Activated naive CD8-positive, alpha-beta T cell treated with anti-CD3 and anti-CD28 coated beads, Interleukin-2, amount 10 ng/mL, durations not matched to agents 7 days and 5 days (primary cell): ENCODE measurements around the gene MON2. TPM values are rescaled to one million over a fixed set of nuclear protein-coding genes. Genes with fewer than 3 reads are reported as not detected.
"Not testable (repeated sequence)": the region's sequence is repeated elsewhere in the genome, so short reads cannot be mapped to it uniquely, and the experiment has no call there.

Experiments used
- ATAC-seq: fragments of 150-1000 bp; cut with Tn5 transposase; one replicate; pipeline ENCODE4 v1.10.0; 2021; ENCODE audit warnings: low read depth, moderate library complexity
- POLR2A ChIA-PET: fragments of 350-600 bp; sonication (Branson Sonifier 250); formaldehyde crosslinking; loops from one replicate; lab custom pipeline; 2021; ENCODE audit warnings: antibody characterized with exemption; lab: Charles Lee
- DNase-seq: peaks from one replicate; pipeline ENCODE4 v3.0.0; 2021
- H3K27ac Mint-ChIP-seq: one replicate; pipeline ENCODE4 v1.8.0; 2022; ENCODE audit warnings: mild to moderate bottlenecking, mixed read lengths
- H3K27me3 Mint-ChIP-seq: one replicate; pipeline ENCODE4 v1.8.0; 2022; ENCODE audit warnings: mild to moderate bottlenecking, moderate library complexity, mixed read lengths
- H3K36me3 Mint-ChIP-seq: one replicate; pipeline ENCODE4 v1.8.0; 2021; ENCODE audit warnings: mild to moderate bottlenecking, mixed read lengths
- H3K4me1 Mint-ChIP-seq: one replicate; pipeline ENCODE4 v1.8.0; 2021; ENCODE audit warnings: mixed read lengths
- H3K4me3 Mint-ChIP-seq: one replicate; pipeline ENCODE4 v1.8.0; 2022; ENCODE audit warnings: mild to moderate bottlenecking, moderate library complexity, mixed read lengths
- H3K9me3 Mint-ChIP-seq: one replicate; pipeline ENCODE4 v1.8.0; 2021; ENCODE audit warnings: mixed read lengths
- total RNA-seq, 2 experiments: library from RNA; stranded (reverse); gene quantifications; one replicate each; pipeline ENCODE4 v1.2.3, GENCODE V29; 2021

MON2 gene
- total RNA-seq, 2 experiments from 2014 or later: 50.3 to 57.8 TPM

DNA sequence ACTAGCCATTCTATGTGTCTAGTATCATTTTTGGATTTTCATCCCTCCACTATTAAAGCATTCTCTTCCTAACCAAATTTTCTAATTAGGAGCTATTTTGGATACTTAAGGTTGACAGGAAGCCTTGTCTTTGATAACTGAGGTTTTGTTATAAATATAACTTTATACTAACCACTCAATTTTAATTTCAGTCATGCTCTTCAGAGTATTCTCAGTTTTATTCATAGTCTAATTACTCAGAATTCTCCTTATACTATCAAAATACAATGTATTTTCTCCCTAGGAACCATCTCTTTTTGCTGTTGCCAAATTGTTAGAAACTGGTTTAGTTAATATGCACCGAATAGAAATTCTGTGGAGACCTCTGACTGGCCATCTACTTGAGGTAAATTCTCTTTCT is 76.2 kb downstream of the MON2 start:
- peaks cover 5% of the 10 kb centered on the region for H3K4me1 Mint-ChIP-seq
- no peak for DNase-seq
- no peak overlapping the region for H3K27ac Mint-ChIP-seq
- peaks cover 30% of the 10 kb centered on the region for H3K36me3 Mint-ChIP-seq
- ATAC-seq: no peak
- no peak overlapping the region for H3K4me3 Mint-ChIP-seq
- POLR2A ChIA-PET: no interaction called here
- H3K27me3 Mint-ChIP-seq: no peaks in the 10 kb centered on the region
- H3K9me3 Mint-ChIP-seq: no peaks in the 10 kb centered on the region

DNA sequence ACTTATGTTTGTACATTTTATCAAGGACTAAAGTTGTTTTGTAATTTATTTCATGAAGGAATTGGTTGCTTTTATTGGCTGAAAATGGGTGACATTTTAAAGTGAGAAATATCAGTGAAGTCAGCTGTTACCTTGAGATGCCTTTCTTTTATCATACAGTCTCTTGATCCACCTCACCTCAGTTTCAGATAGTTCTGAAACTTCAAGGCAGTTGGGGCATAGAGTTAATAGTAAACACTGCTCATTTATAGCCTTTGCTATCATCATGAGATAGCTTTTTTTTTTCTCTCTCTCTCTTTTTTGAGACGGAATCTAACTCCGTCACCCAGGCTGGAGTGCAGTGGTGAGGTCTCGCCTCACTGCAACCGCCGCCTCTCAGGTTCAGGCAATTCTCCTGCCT is 76.7 kb downstream of the MON2 start:
- H3K27me3 Mint-ChIP-seq: no peaks in the 10 kb centered on the region

DNA sequence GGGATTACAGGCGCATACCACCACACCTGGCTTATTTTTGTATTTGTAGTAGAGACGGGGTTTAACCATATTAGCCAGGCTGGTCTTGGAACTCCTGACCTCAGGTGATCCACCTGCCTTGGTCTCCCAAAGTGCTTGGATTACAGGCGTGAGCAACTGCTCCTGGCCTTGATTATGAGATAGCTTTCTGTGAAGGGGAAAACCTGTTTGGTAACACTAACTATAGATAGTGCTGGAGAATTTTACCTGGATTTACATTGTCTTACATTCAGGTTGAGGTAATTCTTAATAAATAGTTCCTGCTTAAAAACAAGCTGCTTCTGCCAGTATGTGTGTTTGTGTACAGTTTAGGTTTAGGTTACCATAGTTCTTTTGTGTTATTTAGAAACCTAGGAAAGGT is 77.1 kb downstream of the MON2 start:
- Mint-ChIP-seq H3K27ac (no peak overlapping the region), H3K36me3 (peaks cover 30% of the 10 kb centered on the region)

More for the DNA sequence above, 76.7 kb downstream of the MON2 start:
- no peak for ATAC-seq
- Mint-ChIP-seq H3K36me3 (peaks cover 31% of the 10 kb centered on the region), H3K9me3 (no peaks in the 10 kb centered on the region), H3K4me1 (peaks cover 5% of the 10 kb centered on the region), H3K4me3 (no peak overlapping the region), H3K27ac (no peak overlapping the region)
- no peak for DNase-seq
- POLR2A ChIA-PET: interaction anchor here (1.1 kb wide), 1 partner anchor 60 kb away, joined by 4 read pairs; no protein-coding TSS in a partner anchor

DNA sequence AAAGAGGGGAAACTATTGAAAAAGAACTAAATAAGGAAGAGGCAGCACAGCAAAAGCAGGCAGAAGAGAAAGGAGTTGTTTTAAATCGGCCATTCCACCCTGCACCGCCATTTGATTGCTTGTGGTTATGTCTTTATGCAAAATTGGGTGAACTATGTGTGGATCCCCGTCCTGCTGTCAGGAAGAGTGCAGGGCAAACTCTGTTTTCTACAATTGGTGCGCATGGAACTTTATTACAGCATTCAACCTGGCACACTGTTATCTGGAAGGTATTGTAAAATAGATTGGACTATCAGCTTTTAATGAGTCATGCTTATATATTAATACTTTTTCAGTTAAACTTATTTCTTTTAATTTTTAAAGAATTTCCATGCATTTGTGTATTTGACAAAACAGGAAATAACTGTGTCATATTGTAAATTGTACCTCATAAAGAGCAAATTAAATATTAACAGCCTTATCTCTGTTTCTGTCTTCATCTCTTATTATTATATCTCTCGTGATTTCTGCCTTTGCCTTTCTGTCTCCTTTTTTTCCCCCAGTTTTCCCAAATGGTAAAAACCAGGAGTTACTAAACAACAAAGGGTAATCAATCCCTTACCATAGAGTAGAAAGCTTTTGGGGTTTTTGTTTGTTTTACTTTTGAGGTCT is 86.4 kb downstream of the MON2 start:
- POLR2A ChIA-PET: no interaction called here
- Mint-ChIP-seq H3K27ac (no peak overlapping the region), H3K4me3 (no peak overlapping the region), H3K27me3 (no peaks in the 10 kb centered on the region), H3K36me3 (peaks cover 34% of the 10 kb centered on the region), H3K9me3 (no peaks in the 10 kb centered on the region), H3K4me1 (no peaks in the 10 kb centered on the region)
- no peak for DNase-seq
- no peak for ATAC-seq

More for the DNA sequence above, 77.1 kb downstream of the MON2 start:
- H3K9me3 Mint-ChIP-seq: no peaks in the 10 kb centered on the region
- H3K4me1 Mint-ChIP-seq: peaks cover 5% of the 10 kb centered on the region
- no peaks in the 10 kb centered on the region for H3K27me3 Mint-ChIP-seq
- ATAC-seq: no peak
- no peak overlapping the region for H3K4me3 Mint-ChIP-seq
- POLR2A ChIA-PET: interaction anchor here (1.1 kb wide), 1 partner anchor 59 kb away, joined by 4 read pairs; no protein-coding TSS in a partner anchor
- DNase-seq: no peak

DNA sequence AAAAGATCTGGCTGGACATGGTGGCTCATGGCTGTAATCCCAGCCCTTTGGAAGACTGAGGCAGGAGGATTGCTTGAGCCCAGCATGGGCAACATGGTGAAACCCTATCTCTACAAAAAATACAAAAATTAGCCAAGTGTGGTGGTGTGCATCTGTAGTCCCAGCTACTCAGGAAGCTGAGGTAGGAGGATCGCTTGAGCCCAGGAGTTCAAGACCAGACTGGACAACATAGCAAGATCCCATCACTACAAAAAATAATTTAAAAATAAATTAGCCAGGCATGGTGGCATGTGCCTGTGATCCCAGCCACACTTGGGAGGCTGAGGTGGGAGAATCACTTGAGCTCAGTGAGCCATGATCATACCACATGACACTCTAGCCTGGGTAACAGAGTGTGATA is 92.7 kb downstream of the MON2 start:
- H3K27me3 Mint-ChIP-seq, H3K4me1 Mint-ChIP-seq, H3K4me3 Mint-ChIP-seq, H3K9me3 Mint-ChIP-seq, DNase-seq, H3K27ac Mint-ChIP-seq, ATAC-seq: not testable (repeated sequence)
- POLR2A ChIA-PET: interaction anchor here (0.5 kb wide), 1 partner anchor 9 kb away, joined by 5 read pairs; no protein-coding TSS in a partner anchor
- peaks cover 21% of the 10 kb centered on the region for H3K36me3 Mint-ChIP-seq

GRCh38 chr12:62562846-62563245 is 96.2 kb downstream of the MON2 start:
- POLR2A ChIA-PET: no interaction called here
- H3K36me3 Mint-ChIP-seq: peaks cover 22% of the 10 kb centered on the region

DNA sequence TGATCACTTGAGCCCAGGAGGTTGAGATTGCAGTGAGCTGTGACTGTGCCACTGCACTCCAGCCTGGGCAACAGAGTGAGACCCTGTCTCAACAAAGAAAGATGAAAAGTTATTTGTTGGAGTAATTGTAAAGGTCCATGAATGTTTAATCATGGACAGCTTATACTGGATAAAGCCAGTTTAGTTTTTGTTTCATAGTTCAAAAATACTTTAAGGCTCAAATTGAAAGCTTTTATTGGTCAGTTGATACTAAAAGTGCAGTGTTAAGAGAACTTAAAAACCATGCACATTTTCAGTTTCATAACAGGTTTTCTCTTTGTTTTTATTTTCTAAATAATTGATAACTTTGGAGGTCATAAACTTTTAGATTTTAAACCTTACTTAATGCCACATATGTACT is 108.4 kb downstream of the MON2 start:
- Mint-ChIP-seq H3K36me3 (peaks cover 21% of the 10 kb centered on the region), H3K9me3 (no peaks in the 10 kb centered on the region), H3K4me3 (no peak overlapping the region), H3K4me1 (no peaks in the 10 kb centered on the region), H3K27me3 (no peaks in the 10 kb centered on the region), H3K27ac (no peak overlapping the region)
- no peak for DNase-seq
- POLR2A ChIA-PET: no interaction called here
- ATAC-seq: no peak

More at GRCh38 chr12:62562846-62563245, 96.2 kb downstream of the MON2 start:
- no peak for DNase-seq
- Mint-ChIP-seq H3K9me3 (peaks cover under 1% of the 10 kb centered on the region), H3K27me3 (no peaks in the 10 kb centered on the region), H3K4me3 (no peak overlapping the region), H3K27ac (no peak overlapping the region), H3K4me1 (peaks cover 2% of the 10 kb centered on the region)
- no peak for ATAC-seq

- no peak for DNase-seq
- H3K27ac Mint-ChIP-seq: no peak overlapping the region
- H3K27me3 Mint-ChIP-seq: no peaks in the 10 kb centered on the region
- no peak overlapping the region for H3K4me3 Mint-ChIP-seq
- no peaks in the 10 kb centered on the region for H3K4me1 Mint-ChIP-seq
- ATAC-seq: no peak
- POLR2A ChIA-PET: no interaction called here
- H3K9me3 Mint-ChIP-seq: no peaks in the 10 kb centered on the region
- H3K36me3 Mint-ChIP-seq: peaks cover 17% of the 10 kb centered on the region
These were observed 109.9 kb downstream of the MON2 start for GRCh38 chr12:62576503-62576902.

- H3K4me1 Mint-ChIP-seq: no peaks in the 10 kb centered on the region
- no peak overlapping the region for H3K27ac Mint-ChIP-seq
- H3K9me3 Mint-ChIP-seq: no peaks in the 10 kb centered on the region
These were observed 112.1 kb downstream of the MON2 start for GRCh38 chr12:62578726-62579125.

GRCh38 chr12:62581288-62582064 is 114.8 kb downstream of the MON2 start:
- Mint-ChIP-seq H3K27ac (no peak overlapping the region), H3K4me1 (no peaks in the 10 kb centered on the region), H3K9me3 (no peaks in the 10 kb centered on the region), H3K4me3 (no peak overlapping the region), H3K36me3 (peaks cover 12% of the 10 kb centered on the region), H3K27me3 (no peaks in the 10 kb centered on the region)
- DNase-seq (no peak), ATAC-seq (no peak)
- POLR2A ChIA-PET: no interaction called here

More at GRCh38 chr12:62578726-62579125, 112.1 kb downstream of the MON2 start:
- peaks cover 18% of the 10 kb centered on the region for H3K36me3 Mint-ChIP-seq
- ATAC-seq (no peak), DNase-seq (no peak)
- H3K4me3 Mint-ChIP-seq: no peak overlapping the region
- no peaks in the 10 kb centered on the region for H3K27me3 Mint-ChIP-seq
- POLR2A ChIA-PET: no interaction called here

- Mint-ChIP-seq H3K27me3 (no peaks in the 10 kb centered on the region), H3K9me3 (no peaks in the 10 kb centered on the region), H3K36me3 (peaks cover 13% of the 10 kb centered on the region), H3K4me1 (peaks cover 2% of the 10 kb centered on the region), H3K4me3 (no peak overlapping the region), H3K27ac (no peak overlapping the region)
- POLR2A ChIA-PET: no interaction called here
- ATAC-seq: no peak
- DNase-seq: no peak
These were observed 115.4 kb downstream of the MON2 start for GRCh38 chr12:62582065-62582366.

DNA sequence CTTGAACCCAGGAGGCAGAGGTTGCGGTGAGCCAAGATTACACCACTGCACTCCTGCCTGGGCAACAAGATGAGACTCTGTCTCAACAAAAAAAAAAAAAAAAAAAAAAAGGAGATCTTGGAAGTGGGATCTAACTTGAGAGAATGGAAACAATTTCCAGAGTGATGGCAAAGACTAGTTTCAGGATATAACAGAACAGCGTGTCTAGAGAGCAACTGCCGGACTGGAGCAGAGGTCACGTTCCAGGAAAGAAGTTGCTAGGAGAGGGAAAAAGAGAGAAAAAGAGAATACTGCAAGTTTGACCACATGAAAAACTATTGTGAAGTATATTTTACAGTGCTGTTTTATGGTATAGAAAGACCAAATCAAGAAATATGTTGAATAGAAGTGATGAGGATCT is 118.0 kb downstream of the MON2 start:
- H3K27me3 Mint-ChIP-seq: no peaks in the 10 kb centered on the region
- H3K4me3 Mint-ChIP-seq: no peak overlapping the region
- peaks cover 15% of the 10 kb centered on the region for H3K36me3 Mint-ChIP-seq
- H3K9me3 Mint-ChIP-seq: no peaks in the 10 kb centered on the region
- DNase-seq (no peak), ATAC-seq (no peak)
- H3K27ac Mint-ChIP-seq: no peak overlapping the region
- peaks cover 2% of the 10 kb centered on the region for H3K4me1 Mint-ChIP-seq
- POLR2A ChIA-PET: interaction anchor here (0.6 kb wide), 1 partner anchor 232 kb away, joined by 3 read pairs; no protein-coding TSS in a partner anchor

DNA sequence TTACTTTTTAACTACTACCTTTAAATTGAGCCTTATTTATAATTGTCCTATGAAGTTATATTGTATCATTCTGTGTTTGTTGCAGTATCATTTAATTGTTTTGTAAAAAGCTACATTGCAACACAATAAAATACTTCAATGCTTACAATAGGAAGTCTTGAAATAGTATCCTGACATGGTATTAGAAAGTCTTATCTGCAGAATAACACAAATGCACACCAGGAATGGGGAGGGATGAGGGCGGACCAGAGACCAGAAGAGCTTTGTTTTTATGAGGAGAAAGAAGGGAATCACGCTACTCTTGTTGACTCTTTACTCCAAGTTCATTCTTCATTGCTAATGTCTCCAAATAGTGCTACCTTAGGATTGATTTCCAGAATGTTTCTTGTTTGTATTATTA is 120.2 kb downstream of the MON2 start:
- Mint-ChIP-seq H3K9me3 (no peaks in the 10 kb centered on the region), H3K36me3 (peaks cover 19% of the 10 kb centered on the region), H3K27ac (no peak overlapping the region), H3K27me3 (no peaks in the 10 kb centered on the region), H3K4me3 (no peak overlapping the region), H3K4me1 (peaks cover 2% of the 10 kb centered on the region)
- no peak for ATAC-seq
- no peak for DNase-seq
- POLR2A ChIA-PET: interaction anchor here (1.8 kb wide), 1 partner anchor 16 kb away, joined by 6 read pairs; no protein-coding TSS in a partner anchor

- no peak overlapping the region for H3K4me3 Mint-ChIP-seq
- H3K4me1 Mint-ChIP-seq: peaks cover 2% of the 10 kb centered on the region
- POLR2A ChIA-PET: no interaction called here
- no peak overlapping the region for H3K27ac Mint-ChIP-seq
- no peak for DNase-seq
- H3K36me3 Mint-ChIP-seq: peaks cover 16% of the 10 kb centered on the region
- H3K9me3 Mint-ChIP-seq: no peaks in the 10 kb centered on the region
- no peaks in the 10 kb centered on the region for H3K27me3 Mint-ChIP-seq
- ATAC-seq: no peak
These were observed 122.3 kb downstream of the MON2 start for GRCh38 chr12:62588916-62589315.
